ENCODE measurements around the gene C2CD4A.

Gene C2CD4A

GRCh38 chr15:62050115-62050514, 16.7 kb upstream of the C2CD4A start:
- Histone ChIP-seq H3K9me3 (ENCODE audit: control insufficient read depth, insufficient read depth, low read depth, low read length) (no peaks in the 10 kb centered on the region), H3K9ac (ENCODE audit: low read length) (no peak overlapping the region), H3K27me3 (ENCODE audit: control insufficient read depth, insufficient read depth, low read length) (no peaks in the 10 kb centered on the region), H3K27ac (ENCODE audit: low read depth, low read length) (no peak overlapping the region), H3K36me3 (ENCODE audit: control insufficient read depth, insufficient read depth, low read length) (no peaks in the 10 kb centered on the region), H3K4me3 (ENCODE audit: low read depth, low read length) (no peak overlapping the region), H3K4me1 (ENCODE audit: control insufficient read depth, insufficient read depth, low read length) (no peaks in the 10 kb centered on the region)

GRCh38 chr15:62051166-62051565, 15.6 kb upstream of the C2CD4A start:
- H3K9me3 ChIP-seq (ENCODE audit: control insufficient read depth, insufficient read depth, low read depth, low read length): no peaks in the 10 kb centered on the region
- H3K36me3 ChIP-seq (ENCODE audit: control insufficient read depth, insufficient read depth, low read length): no peaks in the 10 kb centered on the region
- H3K27me3 ChIP-seq (ENCODE audit: control insufficient read depth, insufficient read depth, low read length): no peaks in the 10 kb centered on the region
- H3K4me3 ChIP-seq (ENCODE audit: low read depth, low read length): no peak overlapping the region
- no peak overlapping the region for H3K9ac ChIP-seq (ENCODE audit: low read length)
- no peak overlapping the region for H3K27ac ChIP-seq (ENCODE audit: low read depth, low read length)
- no peaks in the 10 kb centered on the region for H3K4me1 ChIP-seq (ENCODE audit: control insufficient read depth, insufficient read depth, low read length)

- Histone ChIP-seq H3K4me1 (ENCODE audit: control insufficient read depth, insufficient read depth, low read length) (no peaks in the 10 kb centered on the region), H3K9me3 (ENCODE audit: control insufficient read depth, insufficient read depth, low read depth, low read length) (no peaks in the 10 kb centered on the region), H3K27ac (ENCODE audit: low read depth, low read length) (no peak overlapping the region), H3K4me3 (ENCODE audit: low read depth, low read length) (no peak overlapping the region), H3K9ac (ENCODE audit: low read length) (no peak overlapping the region), H3K36me3 (ENCODE audit: control insufficient read depth, insufficient read depth, low read length) (no peaks in the 10 kb centered on the region), H3K27me3 (ENCODE audit: control insufficient read depth, insufficient read depth, low read length) (no peaks in the 10 kb centered on the region)
Measured at GRCh38 chr15:62052713-62053112, 14.1 kb upstream of the C2CD4A start.

GRCh38 chr15:62053439-62054085, 13.2 kb upstream of the C2CD4A start:
- no peaks in the 10 kb centered on the region for H3K36me3 ChIP-seq (ENCODE audit: control insufficient read depth, insufficient read depth, low read length)
- H3K27me3 ChIP-seq (ENCODE audit: control insufficient read depth, insufficient read depth, low read length): no peaks in the 10 kb centered on the region
- H3K4me1 ChIP-seq (ENCODE audit: control insufficient read depth, insufficient read depth, low read length): no peaks in the 10 kb centered on the region
- no peak overlapping the region for H3K9ac ChIP-seq (ENCODE audit: low read length)
- no peaks in the 10 kb centered on the region for H3K9me3 ChIP-seq (ENCODE audit: control insufficient read depth, insufficient read depth, low read depth, low read length)
- H3K4me3 ChIP-seq (ENCODE audit: low read depth, low read length): no peak overlapping the region
- H3K27ac ChIP-seq (ENCODE audit: low read depth, low read length): no peak overlapping the region

GRCh38 chr15:62054979-62055378, 11.8 kb upstream of the C2CD4A start:
- Histone ChIP-seq H3K4me3 (ENCODE audit: low read depth, low read length) (no peak overlapping the region), H3K36me3 (ENCODE audit: control insufficient read depth, insufficient read depth, low read length) (no peaks in the 10 kb centered on the region), H3K9me3 (ENCODE audit: control insufficient read depth, insufficient read depth, low read depth, low read length) (no peaks in the 10 kb centered on the region), H3K27ac (ENCODE audit: low read depth, low read length) (no peak overlapping the region), H3K9ac (ENCODE audit: low read length) (no peak overlapping the region), H3K4me1 (ENCODE audit: control insufficient read depth, insufficient read depth, low read length) (peaks cover 5% of the 10 kb centered on the region; the same call in 1 of the 2 replicates), H3K27me3 (ENCODE audit: control insufficient read depth, insufficient read depth, low read length) (peaks cover 8% of the 10 kb centered on the region)

GRCh38 chr15:62057341-62057980, 9.3 kb upstream of the C2CD4A start:
- Histone ChIP-seq H3K27me3 (ENCODE audit: control insufficient read depth, insufficient read depth, low read length) (peaks cover 27% of the 10 kb centered on the region), H3K9me3 (ENCODE audit: control insufficient read depth, insufficient read depth, low read depth, low read length) (no peaks in the 10 kb centered on the region), H3K36me3 (ENCODE audit: control insufficient read depth, insufficient read depth, low read length) (no peaks in the 10 kb centered on the region), H3K4me3 (ENCODE audit: low read depth, low read length) (no peak overlapping the region), H3K27ac (ENCODE audit: low read depth, low read length) (no peak overlapping the region), H3K9ac (ENCODE audit: low read length) (no peak overlapping the region), H3K4me1 (ENCODE audit: control insufficient read depth, insufficient read depth, low read length) (peaks cover 11% of the 10 kb centered on the region)

- Histone ChIP-seq H3K9ac (ENCODE audit: low read length) (no peak overlapping the region), H3K4me1 (ENCODE audit: control insufficient read depth, insufficient read depth, low read length) (peaks cover 11% of the 10 kb centered on the region), H3K9me3 (ENCODE audit: control insufficient read depth, insufficient read depth, low read depth, low read length) (no peaks in the 10 kb centered on the region)
Measured at GRCh38 chr15:62058327-62059028, 8.3 kb upstream of the C2CD4A start.

GRCh38 chr15:62059108-62059815, 7.5 kb upstream of the C2CD4A start:
- peaks cover 11% of the 10 kb centered on the region for H3K4me1 ChIP-seq (ENCODE audit: control insufficient read depth, insufficient read depth, low read length)
- peaks cover 45% of the 10 kb centered on the region for H3K27me3 ChIP-seq (ENCODE audit: control insufficient read depth, insufficient read depth, low read length)
- H3K9ac ChIP-seq (ENCODE audit: low read length): peak overlapping the region; percentile 66
- H3K4me3 ChIP-seq (ENCODE audit: low read depth, low read length): peak overlapping the region; percentile 86
- no peaks in the 10 kb centered on the region for H3K36me3 ChIP-seq (ENCODE audit: control insufficient read depth, insufficient read depth, low read length)
- no peaks in the 10 kb centered on the region for H3K9me3 ChIP-seq (ENCODE audit: control insufficient read depth, insufficient read depth, low read depth, low read length)
- H3K27ac ChIP-seq (ENCODE audit: low read depth, low read length): no peak overlapping the region

More at GRCh38 chr15:62058327-62059028, 8.3 kb upstream of the C2CD4A start:
- Histone ChIP-seq H3K36me3 (ENCODE audit: control insufficient read depth, insufficient read depth, low read length) (no peaks in the 10 kb centered on the region), H3K4me3 (ENCODE audit: low read depth, low read length) (no peak overlapping the region), H3K27me3 (ENCODE audit: control insufficient read depth, insufficient read depth, low read length) (peaks cover 38% of the 10 kb centered on the region), H3K27ac (ENCODE audit: low read depth, low read length) (no peak overlapping the region)

DNA sequence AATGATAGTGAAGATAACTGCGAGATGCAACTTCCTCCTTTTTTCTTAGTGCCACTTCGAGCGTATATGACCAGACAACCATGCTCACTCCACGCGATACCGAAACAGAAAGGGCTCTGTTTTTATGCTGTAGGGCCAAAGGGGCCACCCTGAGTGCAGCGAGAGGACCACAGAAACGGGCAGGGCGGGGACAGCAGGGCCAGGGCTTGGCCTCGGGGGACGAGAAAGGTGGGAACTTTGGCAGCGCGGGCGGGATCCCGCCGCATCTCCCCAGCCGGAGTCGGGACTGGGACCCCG, 7.0 kb upstream of the C2CD4A start:
- no peak overlapping the region for H3K27ac ChIP-seq (ENCODE audit: low read depth, low read length)
- no peaks in the 10 kb centered on the region for H3K9me3 ChIP-seq (ENCODE audit: control insufficient read depth, insufficient read depth, low read depth, low read length)
- peak overlapping the region; percentile 66 for H3K9ac ChIP-seq (ENCODE audit: low read length)
- peaks cover 11% of the 10 kb centered on the region for H3K4me1 ChIP-seq (ENCODE audit: control insufficient read depth, insufficient read depth, low read length)
- H3K36me3 ChIP-seq (ENCODE audit: control insufficient read depth, insufficient read depth, low read length): no peaks in the 10 kb centered on the region
- H3K4me3 ChIP-seq (ENCODE audit: low read depth, low read length): peak overlapping the region; percentile 86
- H3K27me3 ChIP-seq (ENCODE audit: control insufficient read depth, insufficient read depth, low read length): peaks cover 50% of the 10 kb centered on the region

DNA sequence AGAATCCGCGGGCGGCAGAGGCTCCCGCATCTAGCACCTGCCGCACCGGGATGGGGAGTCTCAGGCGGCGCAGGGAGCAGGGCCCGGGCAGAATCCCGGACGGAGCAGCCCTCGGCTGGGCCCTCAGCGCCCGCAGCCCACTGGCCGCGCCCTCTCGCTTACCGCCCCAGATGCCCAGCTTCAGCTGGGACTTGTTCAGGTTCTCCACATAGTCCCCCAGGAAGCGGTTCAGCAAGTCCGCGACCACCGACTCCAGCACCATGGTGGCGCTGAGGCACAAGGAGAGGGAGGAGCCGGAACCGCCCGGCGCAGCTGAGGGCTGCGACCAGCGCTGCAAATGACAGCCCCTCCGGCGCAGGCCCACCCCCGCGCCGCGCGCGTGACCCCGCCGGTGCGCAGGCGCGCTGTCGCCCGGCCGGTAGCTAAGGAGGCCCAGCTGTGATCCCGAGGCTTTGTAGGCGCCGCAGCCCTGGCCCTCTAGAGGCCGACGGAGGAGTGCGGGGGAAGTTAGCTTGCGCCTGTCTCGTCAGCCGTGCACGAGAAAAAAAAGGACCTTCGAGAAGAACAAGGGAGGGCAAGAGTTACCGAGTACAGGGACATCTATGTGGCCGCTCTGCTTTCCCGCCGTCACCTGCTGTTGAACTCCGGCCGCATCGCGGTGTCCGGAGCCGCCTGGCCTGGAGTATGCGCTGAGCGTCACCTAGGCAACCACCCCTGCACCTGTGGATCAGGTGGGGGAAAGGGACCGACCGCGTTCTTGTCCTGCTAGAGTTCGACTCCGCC, 6.5 kb upstream of the C2CD4A start, which contains the start of gene VPS13C:
TSS of gene VPS13C (minus strand) at position 335 of the 783 bp plus-strand sequence. CDS start at position 262, 73 bp downstream.
- no peak within 1 kb of the TSS for H3K27ac ChIP-seq (ENCODE audit: low read depth, low read length)
- no peaks in the 10 kb centered on the region for H3K36me3 ChIP-seq (ENCODE audit: control insufficient read depth, insufficient read depth, low read length)
- peaks cover 11% of the 10 kb centered on the region for H3K4me1 ChIP-seq (ENCODE audit: control insufficient read depth, insufficient read depth, low read length)
- H3K4me3 ChIP-seq (ENCODE audit: low read depth, low read length): peak within 1 kb of the TSS; percentile 86
- peaks cover 56% of the 10 kb centered on the region for H3K27me3 ChIP-seq (ENCODE audit: control insufficient read depth, insufficient read depth, low read length)
- peak within 1 kb of the TSS; percentile 66 for H3K9ac ChIP-seq (ENCODE audit: low read length)
- no peaks in the 10 kb centered on the region for H3K9me3 ChIP-seq (ENCODE audit: control insufficient read depth, insufficient read depth, low read depth, low read length)

Data from HUES6 (cell line).